Measurements from ENCODE around the gene MMS19. TPM values are rescaled to one million over a fixed set of nuclear protein-coding genes. Genes with fewer than 3 reads are reported as not detected.

The MMS19 gene
- total RNA-seq, 2 donors from 2014 or later: 46.8 to 108 TPM

GRCh38 chr10:97416565-97416964 lies 81.7 kb downstream of the MMS19 start:
- H3K27ac ChIP-seq: no peak overlapping the region
- ATAC-seq (ENCODE audit: insufficient number of reproducible peaks, low FRiP score, low read depth) (no peak), DNase-seq (ENCODE audit: low spot score) (no peak)
- H3K9me3 ChIP-seq: no peaks in the 10 kb centered on the region
- H3K4me1 ChIP-seq (ENCODE audit: control insufficient read depth in 1 of 2, low read depth in 2 of 2): no peaks in the 10 kb centered on the region
- H3K4me3 ChIP-seq: no peak overlapping the region
- no peak for TF ChIP-seq CTCF (IDR thresholded peaks at IDR 0.05)
- H3K27me3 ChIP-seq (replicated peaks; ENCODE audit: insufficient read depth): no peaks in the 10 kb centered on the region
- H3K36me3 ChIP-seq: no peaks in the 10 kb centered on the region

GRCh38 chr10:97412891-97413304 lies 85.3 kb downstream of the MMS19 start:
- ATAC-seq (ENCODE audit: insufficient number of reproducible peaks, low FRiP score, low read depth): no peak
- no peaks in the 10 kb centered on the region for H3K9me3 ChIP-seq
- no peak for TF ChIP-seq CTCF (IDR thresholded peaks at IDR 0.05)

GRCh38 chr10:97411406-97411805 lies 86.8 kb downstream of the MMS19 start:
- DNase-seq (ENCODE audit: low spot score): no peak
- no peak for ATAC-seq (ENCODE audit: insufficient number of reproducible peaks, low FRiP score, low read depth)
- Histone ChIP-seq H3K4me1 (ENCODE audit: control insufficient read depth in 1 of 2, low read depth in 2 of 2) (peaks cover 4 to 5% of the 10 kb centered on the region in 2 donors), H3K9me3 (no peaks in the 10 kb centered on the region), H3K27ac (no peak overlapping the region), H3K4me3 (no peak overlapping the region), H3K36me3 (no peaks in the 10 kb centered on the region), H3K27me3 (replicated peaks; ENCODE audit: insufficient read depth) (no peaks in the 10 kb centered on the region)
- TF ChIP-seq CTCF (IDR thresholded peaks at IDR 0.05): no peak

More at GRCh38 chr10:97412891-97413304, 85.3 kb downstream of the MMS19 start:
- DNase-seq (ENCODE audit: low spot score): no peak
- H3K27ac ChIP-seq: no peak overlapping the region
- no peaks in the 10 kb centered on the region for H3K27me3 ChIP-seq (replicated peaks; ENCODE audit: insufficient read depth)
- H3K4me3 ChIP-seq: no peak overlapping the region
- H3K36me3 ChIP-seq: no peaks in the 10 kb centered on the region
- H3K4me1 ChIP-seq (ENCODE audit: control insufficient read depth in 1 of 2, low read depth in 2 of 2): no peaks in the 10 kb centered on the region

- DNase-seq (ENCODE audit: low spot score) (no peak), ATAC-seq (ENCODE audit: insufficient number of reproducible peaks, low FRiP score, low read depth) (no peak)
- no peaks in the 10 kb centered on the region for H3K36me3 ChIP-seq
- H3K27me3 ChIP-seq (replicated peaks; ENCODE audit: insufficient read depth): no peaks in the 10 kb centered on the region
- H3K4me3 ChIP-seq: no peak overlapping the region
- peaks cover 4 to 5% of the 10 kb centered on the region in 2 donors for H3K4me1 ChIP-seq (ENCODE audit: control insufficient read depth in 1 of 2, low read depth in 2 of 2)
- no peak overlapping the region for H3K27ac ChIP-seq
- TF ChIP-seq CTCF (IDR thresholded peaks at IDR 0.05): no peak
- no peaks in the 10 kb centered on the region for H3K9me3 ChIP-seq
Observed at GRCh38 chr10:97408496-97408992, 89.7 kb downstream of the MMS19 start.

Other genes with a start within 250 kb of the MMS19 start
- 10 to 100 TPM in 1 of 2 donors, 1 to 10 TPM in 1; 3.5 to 27.1 TPM for gene ARHGAP19, start 205.8 kb downstream of the MMS19 start, total RNA-seq
- 10 to 100 TPM in 1 of 2 donors, 1 to 10 TPM in 1; 4.6 to 11.6 TPM for gene FRAT1, start 179.2 kb downstream of the MMS19 start, total RNA-seq
- 10 to 100 TPM in 1 of 2 donors, 1 to 10 TPM in 1; 8.3 to 15.0 TPM for gene FRAT2, start 163.7 kb downstream of the MMS19 start, total RNA-seq
- 10 to 100 TPM; 17.7 to 29.3 TPM for gene RRP12, start 97.1 kb downstream of the MMS19 start, total RNA-seq
- 100 to 1,000 TPM; 199 to 231 TPM for gene PGAM1, start 72.2 kb downstream of the MMS19 start, total RNA-seq
- gene EXOSC1, start 52.4 kb downstream of the MMS19 start, total RNA-seq: 10 to 100 TPM; 23.4 to 38.0 TPM
- gene ZDHHC16, start 52.2 kb downstream of the MMS19 start, total RNA-seq: 10 to 100 TPM; 23.4 to 31.7 TPM
- 10 to 100 TPM; 10.2 to 20.4 TPM for gene UBTD1, start 502 bp upstream of the MMS19 start, total RNA-seq
- gene ANKRD2, start 74.4 kb upstream of the MMS19 start, total RNA-seq: 1 to 10 TPM in 1 of 2 donors, not detected in 1; 1.9 TPM
- gene HOGA1, start 86.0 kb upstream of the MMS19 start, total RNA-seq: 10 to 100 TPM in 1 of 2 donors, 1 to 10 TPM in 1; 7.0 to 12.3 TPM
- 1 to 10 TPM in 1 of 2 donors, not detected in 1; 1.2 TPM for gene C10orf62, start 91.3 kb upstream of the MMS19 start, total RNA-seq
- gene MORN4, start 135.1 kb upstream of the MMS19 start, total RNA-seq: 1 to 10 TPM; 3.5 to 6.6 TPM
- 10 to 100 TPM; 18.0 to 22.9 TPM for gene PI4K2A, start 142.2 kb upstream of the MMS19 start, total RNA-seq
- 10 to 100 TPM in 1 of 2 donors, 1 to 10 TPM in 1; 9.5 to 25.6 TPM for gene AVPI1, start 188.8 kb upstream of the MMS19 start, total RNA-seq
- gene MARVELD1, start 215.3 kb upstream of the MMS19 start, total RNA-seq: 10 to 100 TPM; 85.0 to 97.9 TPM
- 10 to 100 TPM; 24.8 to 25.5 TPM for gene ZFYVE27, start 238.7 kb upstream of the MMS19 start, total RNA-seq

Measured in thoracic aorta (tissue), 2 donors.